SK-N-MC (cell line): ENCODE measurements around the gene FANCC.

Experiments
- EZH2 ChIP-seq: fragments of 200-600 bp; sonication (generic); IDR thresholded peaks from one replicate; pipeline ENCODE4 v1.6.1; 2017; ENCODE audit warnings: antibody characterized with exemption
- FOXP2 ChIP-seq: optimal IDR thresholded peaks from 2 replicates; pipeline ENCODE3; 2011; ENCODE audit warnings: mild to moderate bottlenecking, moderate library complexity; ENCODE audit not compliant: insufficient read depth; ENCODE audit errors: extremely low read length, control extremely low read depth
- POLR2AphosphoS5 ChIP-seq: IDR thresholded peaks from 2 replicates; pipeline ENCODE4 v1.6.1; 2012; ENCODE audit warnings: mild to moderate bottlenecking, low read depth, low read length, borderline replicate concordance

DNA sequence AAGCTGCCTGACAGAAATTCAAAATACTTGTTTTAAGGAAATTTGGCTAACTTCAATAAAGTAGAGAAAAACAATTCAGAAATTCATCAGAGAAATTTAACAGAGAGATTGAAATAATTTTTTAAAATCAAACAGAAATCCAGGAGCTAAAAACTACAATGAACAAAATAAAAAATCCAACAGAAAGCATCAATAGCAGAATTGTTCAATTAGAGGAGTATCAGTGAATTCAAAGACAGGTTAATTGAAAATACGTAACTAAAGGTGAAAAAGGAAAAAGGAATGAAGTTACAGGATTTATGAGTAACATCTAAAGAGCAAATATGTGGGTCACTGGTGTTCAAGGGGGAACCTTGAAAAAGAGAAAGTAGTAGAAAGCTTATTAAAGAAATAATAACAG, 36.8 kb downstream of the FANCC start:
- TF ChIP-seq POLR2AphosphoS5 (no peak), FOXP2 (no peak), EZH2 (no peak)
